ENCODE results near the gene ADA. TPM values are rescaled to one million over a fixed set of nuclear protein-coding genes. Genes with fewer than 3 reads are reported as not detected.
"Not testable (repeated sequence)": the region's sequence is repeated elsewhere in the genome, so short reads cannot be mapped to it uniquely, and the experiment has no call there.

ADA gene
- total RNA-seq, 1 experiment from 2014 or later: 4.7 TPM

DNA sequence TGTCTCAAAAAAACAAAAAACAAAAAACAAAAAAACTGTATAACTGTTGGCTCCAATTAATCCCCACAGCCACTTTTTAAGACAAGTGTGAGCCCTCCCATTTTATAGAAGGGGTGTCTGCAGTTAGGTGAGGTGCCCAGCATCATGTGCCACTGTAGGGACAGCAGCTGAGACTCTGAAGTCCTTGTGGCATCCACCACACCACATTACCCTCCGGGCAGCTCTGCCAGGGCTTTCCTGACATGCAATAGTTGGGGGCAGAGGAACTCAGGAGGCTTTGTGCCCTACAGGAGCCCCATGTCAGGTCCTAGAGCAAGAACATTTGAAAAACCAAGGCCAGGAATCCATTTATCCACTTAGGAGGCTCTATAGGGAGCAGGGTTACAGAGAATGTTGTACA lies 51.8 kb downstream of the ADA start:
- DNase-seq (ENCODE audit: low read depth): no peak

DNA sequence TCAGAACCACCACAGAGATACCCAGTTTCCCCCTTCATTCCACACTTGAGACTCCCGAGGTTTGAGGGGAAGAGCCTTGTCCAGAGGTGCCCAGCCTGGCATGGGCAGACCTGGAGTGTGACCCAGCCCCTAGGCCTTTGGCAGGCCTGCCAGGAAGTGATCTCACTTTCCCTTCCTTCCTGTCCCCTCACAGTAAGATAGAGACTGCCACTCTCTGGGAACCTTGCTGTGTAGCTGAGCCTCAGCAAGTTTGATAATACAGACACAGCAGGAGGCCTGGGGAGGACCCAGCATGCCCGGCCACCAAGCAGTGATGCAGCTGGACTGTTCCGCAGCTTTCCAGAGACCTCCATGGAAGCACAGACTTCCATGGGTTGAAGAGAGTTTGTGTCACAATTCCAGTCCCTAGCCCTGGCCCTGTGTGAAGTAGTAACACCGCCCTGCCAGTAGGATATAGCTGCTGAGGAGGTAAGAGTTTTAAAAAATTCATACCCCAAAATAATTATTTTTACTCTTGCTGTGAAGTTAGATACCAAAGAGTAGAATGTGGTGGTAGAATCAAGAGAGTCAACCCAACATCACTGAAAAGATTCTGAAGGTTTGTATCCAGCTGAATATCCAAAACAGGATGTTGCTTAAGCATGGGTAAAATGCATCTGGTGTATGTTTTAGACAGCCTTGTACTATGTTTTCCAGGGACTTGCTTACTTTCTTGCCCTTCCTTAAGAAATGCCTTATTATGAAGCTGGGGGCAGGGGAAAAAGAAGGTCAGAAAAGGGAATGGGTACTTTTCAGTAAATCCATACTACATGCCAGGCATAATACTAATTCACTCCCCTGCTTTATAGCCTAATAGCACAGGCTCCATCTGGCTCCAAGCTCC lies 52.8 kb downstream of the ADA start:
- peak; percentile 51 for DNase-seq (ENCODE audit: low read depth)

DNA sequence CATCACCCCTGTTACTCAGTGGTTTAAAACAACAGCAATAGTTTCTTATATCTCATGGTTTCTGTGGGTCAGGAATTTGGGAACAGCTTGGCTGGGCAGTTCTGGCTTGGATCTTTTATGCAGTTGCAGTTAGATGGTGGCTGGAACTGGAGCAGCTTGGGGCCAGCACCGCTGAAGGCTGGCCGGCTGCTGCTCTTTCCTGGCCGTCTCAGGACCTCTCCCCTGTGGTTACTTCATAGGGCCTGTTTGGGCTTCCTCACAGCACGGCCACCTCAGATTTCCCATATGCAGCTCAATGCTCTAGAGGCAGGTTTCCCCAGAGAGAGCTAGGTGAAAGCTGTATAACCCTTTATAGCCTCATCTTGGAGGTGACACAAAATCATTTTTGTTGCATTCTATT lies 53.6 kb downstream of the ADA start:
- no peak for DNase-seq (ENCODE audit: low read depth)

DNA sequence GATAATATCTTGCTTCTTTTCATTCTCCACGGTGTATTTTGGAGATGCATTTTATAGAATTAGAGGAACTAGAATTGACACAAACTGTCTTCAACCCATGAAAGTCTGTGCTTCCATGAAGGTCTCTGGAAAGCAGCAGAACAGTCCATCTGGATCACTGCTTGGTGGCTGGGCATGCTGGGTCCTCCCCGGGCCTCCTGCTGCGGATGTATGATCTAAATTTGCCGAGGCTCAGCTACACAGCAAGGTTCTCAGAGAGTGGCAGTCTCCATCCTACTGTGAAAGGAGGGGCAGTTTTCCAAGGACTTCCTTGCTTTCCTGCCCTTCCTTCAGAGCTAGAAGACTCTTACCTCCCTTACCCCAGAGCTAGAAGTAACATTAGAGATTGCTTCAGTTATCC lies 54.0 kb downstream of the ADA start:
- no peak for DNase-seq (ENCODE audit: low read depth)

DNA sequence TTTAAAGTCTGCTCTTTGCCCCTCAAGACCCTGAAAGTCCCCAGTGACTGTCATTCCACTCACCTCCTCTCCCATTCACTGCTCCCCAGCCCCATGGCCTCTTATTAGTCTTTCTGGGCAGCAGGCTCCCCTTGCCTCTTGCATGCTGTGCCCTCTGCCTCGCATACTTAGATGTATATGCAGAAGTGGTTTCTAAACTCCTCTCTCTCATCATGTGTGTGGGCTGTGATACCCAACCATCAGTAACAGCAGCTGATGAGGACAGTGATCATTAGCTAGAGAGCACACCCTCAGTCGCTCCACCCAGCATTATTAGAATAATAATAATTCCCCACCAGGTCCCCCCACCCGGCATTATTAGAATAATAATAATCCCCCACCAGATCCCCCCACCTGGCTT lies 54.6 kb downstream of the ADA start:
- no peak for DNase-seq (ENCODE audit: low read depth)

DNA sequence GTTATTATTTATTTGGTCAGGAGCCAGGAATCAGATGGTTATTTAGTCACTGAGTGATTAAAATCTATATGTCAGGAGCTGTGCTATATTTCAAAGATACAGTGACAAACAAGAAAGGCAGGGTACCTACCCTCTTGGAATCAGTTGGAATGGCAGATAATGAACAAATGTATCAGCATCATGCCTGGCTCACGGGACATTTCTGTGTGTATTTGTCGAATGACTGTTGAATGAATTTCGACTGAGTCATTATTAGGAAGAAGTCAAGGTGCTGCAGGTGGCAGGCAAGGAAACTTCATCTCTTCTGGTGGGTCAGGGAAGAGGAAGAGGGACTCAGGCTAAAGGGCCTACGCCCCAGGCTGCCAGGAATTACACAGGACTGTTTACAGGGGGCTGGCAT lies 55.5 kb downstream of the ADA start:
- DNase-seq (ENCODE audit: low read depth): no peak

DNA sequence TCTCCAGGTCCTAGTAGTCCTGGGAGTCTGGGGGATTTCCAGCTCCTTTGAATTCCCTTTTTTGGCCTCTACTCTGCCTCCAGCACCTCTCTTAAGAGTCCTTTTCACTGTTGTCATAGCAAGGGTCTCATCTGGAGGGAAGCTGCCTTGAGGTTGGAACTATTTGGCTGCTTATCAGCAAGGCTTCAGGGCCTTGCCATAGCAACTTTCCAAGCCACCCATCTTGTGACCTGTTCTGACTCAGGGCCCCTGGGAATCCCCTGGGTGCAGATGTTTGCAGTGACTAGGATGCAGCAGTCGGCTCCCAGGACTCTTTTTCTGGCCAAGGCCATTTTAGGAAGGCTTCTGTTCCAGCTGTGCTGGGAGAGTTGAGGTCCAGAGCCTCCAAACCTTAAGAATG lies 56.8 kb downstream of the ADA start:
- DNase-seq (ENCODE audit: low read depth): peak; percentile 77

DNA sequence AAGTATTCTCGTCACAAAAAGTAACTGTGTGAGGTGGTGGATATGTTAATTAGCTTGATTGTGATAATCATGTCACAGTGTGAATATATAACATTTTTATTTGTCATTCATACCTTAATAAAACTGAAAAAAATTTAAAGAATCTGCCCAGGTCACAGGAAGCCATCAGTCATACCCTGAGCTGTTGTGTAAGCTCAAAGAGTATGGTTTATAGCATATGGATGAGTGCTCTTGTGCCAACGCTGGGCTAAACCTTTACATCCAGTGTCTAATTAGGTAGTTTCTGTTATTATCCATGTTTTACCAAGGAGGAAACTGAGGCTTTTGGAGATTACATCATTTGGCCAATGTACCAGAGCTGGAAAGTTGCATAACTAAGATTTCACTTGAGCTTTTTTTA lies 57.7 kb downstream of the ADA start:
- no peak for DNase-seq (ENCODE audit: low read depth)

DNA sequence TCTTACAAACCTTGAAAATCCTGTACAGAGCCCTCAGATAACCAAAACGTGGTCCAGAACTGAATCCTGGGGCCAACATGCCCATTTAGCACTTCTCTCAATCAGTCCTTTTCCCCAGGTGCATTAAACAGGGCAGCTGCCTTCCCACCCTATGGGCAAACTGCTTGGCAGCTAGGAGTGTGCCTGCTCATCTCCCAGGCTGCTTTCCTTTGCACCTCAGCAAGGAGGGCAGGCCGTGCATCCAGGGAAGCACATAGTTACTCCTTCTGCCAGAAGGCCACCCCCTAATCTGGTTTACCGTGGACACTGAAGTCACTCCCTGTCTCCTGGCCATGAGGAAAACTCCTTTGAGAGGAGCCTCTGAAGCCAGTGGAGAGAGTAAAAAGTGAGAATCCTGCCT lies 59.1 kb downstream of the ADA start:
- DNase-seq (ENCODE audit: low read depth): no peak

DNA sequence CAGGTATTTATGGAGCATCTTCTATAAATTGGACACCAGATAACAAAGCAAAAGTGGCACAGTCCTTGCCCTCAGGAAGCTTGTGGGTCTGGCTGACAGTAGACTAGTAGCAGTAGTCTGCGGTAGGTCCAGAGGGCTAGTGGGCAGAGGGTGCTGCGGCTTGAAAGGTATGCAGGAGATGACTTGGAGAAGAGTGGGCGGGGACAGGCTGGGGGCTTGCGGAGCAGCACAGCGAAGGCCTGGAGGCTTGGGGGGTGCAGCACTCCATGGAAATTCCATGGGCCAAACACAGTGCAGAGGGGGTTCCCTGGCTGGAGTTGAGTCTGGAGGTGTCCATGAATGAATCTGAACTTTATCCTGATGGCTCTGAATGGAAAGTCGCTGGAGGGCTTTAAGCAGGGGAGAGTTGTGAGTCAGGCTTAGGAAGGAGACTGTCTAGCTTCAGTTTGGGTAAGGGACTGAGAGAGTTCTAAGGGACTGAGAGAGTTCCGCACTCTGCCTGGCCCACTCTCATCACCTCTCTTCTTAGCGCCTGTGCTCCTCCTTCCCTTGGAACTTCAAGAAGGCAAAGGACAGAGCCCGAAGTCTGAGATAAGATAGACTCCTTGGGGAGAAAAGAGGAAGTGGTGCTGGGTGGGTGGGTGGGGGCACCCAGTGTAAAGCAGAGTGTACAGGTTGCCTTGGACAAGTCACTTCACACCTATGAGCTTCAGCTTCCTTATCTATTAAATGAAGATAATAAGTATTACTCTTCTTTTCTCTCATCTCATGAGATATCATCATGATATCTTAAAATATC lies 60.3 kb downstream of the ADA start:
- no peak for DNase-seq (ENCODE audit: low read depth)

DNA sequence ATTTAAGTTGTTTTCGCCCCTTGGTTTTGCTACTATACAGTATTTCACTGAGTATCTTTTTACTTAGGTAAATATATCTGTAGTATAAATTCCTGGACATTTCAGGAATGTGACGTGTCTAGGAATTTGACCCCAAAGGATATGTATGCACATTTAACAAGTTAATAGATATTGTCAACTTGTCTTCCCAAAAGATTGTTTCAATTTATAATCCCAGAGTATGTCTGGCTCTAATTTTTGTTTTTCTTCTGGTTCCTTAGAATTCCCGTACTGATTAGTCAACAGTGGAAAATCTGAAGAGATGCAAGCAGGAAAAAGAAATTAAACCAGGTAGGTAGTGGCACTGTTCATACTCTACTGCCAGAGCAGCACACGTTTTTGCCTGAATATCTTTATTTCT lies 62.0 kb downstream of the ADA start:
- no peak for DNase-seq (ENCODE audit: low read depth)

DNA sequence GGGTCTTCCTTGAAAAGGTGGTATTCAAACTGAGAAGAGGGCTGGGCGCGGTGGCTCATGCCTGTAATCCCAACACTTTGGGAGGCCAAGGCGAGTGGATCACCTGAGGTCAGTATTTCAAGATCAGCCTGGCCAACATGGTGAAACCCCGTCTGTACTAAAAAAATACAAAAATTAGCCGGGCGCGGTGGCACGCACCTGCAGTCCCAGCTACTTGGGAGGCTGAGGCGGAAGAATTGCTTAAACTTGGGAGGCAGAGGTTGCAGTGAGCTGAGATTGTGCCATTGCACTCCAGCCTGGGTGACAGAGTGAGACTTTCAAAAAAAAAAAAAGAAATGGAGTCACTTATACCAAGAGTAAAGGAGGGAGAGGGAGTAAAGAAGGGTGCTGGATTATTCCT lies 63.2 kb downstream of the ADA start:
- DNase-seq (ENCODE audit: low read depth): not testable (repeated sequence)

DNA sequence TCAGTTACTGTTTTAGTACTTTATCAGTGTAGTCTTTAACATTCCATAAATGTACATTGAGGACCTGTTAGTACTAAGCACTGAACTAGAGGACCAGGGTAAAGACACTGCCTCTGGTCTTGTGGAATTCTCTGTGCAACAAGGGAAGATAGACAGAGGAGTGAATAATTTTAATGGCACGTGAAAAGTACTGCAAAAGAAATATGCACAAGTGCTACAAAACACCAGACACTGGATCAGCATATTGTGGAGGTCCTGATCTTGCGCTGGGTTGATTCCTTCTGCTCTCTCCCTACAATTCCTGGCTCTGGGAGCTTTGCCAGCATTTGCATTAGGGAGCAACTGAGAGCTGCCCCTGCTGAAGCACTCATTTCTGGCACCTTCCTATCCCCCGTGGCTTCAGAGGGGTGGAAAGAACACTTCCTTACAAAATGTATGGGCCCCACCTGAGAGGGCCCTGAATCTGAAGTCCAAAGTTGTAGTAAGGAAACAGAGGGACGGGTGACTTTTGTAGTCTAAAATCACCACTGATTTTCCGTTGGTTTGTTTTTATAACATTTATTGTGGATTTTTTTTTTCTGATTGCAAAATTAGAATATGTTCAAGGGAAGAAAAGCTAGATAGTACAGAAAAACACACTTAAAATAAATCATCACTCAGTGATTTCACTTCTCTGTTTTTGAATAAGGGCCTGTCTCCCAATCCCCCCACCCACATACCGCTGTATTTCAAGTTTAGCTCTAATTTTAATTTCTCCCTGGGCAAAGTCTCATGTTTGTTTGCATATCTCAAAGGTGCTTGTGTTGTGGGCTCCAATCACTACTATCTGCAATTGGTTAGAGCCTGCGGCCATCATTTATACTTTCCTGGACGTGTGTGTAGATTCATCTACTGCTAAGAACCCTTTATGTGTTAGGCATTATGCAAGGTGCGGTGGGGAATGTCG lies 64.2 kb downstream of the ADA start:
- no peak for DNase-seq (ENCODE audit: low read depth)

DNA sequence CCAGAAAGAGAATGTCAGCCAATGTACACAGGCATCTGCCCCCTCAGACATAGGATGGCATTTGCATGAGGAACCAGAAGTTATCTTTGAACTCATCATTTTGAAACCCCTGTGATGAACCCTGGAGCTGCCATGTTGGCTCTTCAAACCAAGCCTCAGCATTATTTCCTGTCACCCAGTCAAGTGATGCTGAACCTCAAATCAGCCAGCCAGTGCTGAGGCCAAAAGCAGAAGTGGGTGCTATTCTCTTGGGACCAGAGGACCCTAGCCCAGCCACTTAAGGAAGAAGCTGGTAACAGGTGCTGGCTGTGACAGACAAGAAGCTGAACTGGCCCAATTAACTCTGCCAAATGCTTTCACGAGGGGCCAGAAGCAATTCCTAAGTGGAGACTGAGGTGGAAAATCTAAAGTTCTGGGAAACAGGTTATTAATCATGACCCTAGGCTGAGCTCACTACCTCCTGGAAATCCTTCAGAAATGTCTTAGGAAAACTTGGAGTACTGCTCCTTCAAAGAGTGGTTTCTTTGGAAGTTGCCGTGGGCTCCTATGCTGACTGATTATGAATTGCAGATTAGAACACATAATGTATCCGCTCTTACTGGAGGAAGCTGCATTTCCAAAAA lies 65.1 kb downstream of the ADA start:
- DNase-seq (ENCODE audit: low read depth): no peak

DNA sequence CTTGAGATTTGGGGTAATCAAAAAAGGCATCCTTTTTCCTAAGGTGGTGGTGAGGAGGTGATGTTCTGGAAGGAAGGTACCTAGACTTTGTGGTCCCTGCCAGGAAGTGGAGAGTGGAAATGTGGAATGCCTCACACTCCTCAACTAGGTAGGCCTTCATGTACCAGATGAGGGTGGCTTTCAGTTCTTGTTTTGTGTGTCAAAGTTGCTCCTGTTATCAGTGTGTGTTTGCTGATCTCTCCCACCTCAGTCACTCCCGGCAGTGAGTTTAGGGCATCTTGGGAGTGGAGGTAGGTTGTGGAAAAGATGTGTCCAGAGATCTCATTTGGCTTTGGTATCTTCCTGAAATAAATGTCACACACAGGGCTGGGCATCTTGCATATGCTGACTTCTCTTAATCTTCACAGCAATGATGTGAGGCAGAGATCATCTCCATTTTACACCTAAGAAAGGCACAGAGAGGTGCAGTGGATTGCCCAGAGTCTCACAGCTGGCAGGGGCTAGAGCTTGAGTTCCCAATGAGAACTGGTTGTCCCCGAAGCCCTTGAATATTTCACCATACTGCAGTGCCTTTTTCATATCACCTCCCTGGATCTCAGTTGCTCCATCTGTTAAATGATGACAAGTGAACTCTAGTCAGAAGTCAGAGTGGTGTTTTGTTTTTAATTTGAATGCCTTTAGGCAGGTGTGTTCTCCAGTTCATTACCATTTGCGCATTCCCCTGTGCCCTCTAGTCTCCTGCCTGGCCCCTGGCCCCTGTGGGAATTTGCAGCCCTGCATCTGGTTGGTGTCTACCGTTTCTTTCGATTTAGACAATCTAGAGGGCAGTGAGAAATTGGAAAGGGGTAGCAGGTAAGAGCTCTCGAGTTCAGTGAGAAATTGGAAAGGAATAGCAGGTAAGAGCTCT lies 66.2 kb downstream of the ADA start:
- DNase-seq (ENCODE audit: low read depth): no peak

DNA sequence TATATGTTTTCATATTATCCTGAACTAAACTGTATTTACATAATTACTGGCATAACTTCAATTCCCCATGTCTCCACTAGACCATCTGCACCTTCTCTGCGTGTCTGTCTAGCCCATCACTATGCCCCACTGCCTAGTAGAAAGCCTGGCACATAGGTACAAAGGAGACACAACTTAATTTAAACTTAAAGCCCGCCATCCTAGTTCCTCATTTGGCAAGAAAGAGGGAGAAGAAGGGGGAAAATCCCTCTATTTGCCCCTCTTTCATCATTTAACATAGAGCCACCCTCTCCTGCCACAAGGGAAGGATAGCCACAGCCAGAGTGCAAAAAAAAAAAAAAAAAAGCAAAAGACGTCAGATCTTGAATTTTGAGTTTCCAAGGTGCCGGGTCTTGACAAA lies 67.3 kb downstream of the ADA start:
- no peak for DNase-seq (ENCODE audit: low read depth)

DNA sequence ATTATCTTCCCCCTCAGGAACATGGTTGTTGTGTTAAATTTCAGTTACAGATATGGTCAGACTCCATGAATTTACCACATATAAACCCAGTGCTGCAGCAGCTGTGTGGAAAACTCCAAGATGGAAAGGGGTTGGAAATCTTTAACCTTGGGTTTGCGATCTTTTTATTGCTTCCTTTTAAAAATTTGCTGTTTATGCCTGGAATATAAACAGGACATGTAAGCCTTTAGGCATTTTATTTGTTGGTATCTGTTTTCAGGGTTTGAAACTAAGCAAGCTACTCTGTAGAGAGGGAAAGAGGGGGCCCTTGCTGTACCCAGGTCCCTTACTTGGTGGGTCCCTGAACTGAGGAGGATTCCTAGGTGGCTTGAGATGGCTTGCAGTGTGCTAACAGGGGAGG lies 68.3 kb downstream of the ADA start:
- DNase-seq (ENCODE audit: low read depth): no peak

DNA sequence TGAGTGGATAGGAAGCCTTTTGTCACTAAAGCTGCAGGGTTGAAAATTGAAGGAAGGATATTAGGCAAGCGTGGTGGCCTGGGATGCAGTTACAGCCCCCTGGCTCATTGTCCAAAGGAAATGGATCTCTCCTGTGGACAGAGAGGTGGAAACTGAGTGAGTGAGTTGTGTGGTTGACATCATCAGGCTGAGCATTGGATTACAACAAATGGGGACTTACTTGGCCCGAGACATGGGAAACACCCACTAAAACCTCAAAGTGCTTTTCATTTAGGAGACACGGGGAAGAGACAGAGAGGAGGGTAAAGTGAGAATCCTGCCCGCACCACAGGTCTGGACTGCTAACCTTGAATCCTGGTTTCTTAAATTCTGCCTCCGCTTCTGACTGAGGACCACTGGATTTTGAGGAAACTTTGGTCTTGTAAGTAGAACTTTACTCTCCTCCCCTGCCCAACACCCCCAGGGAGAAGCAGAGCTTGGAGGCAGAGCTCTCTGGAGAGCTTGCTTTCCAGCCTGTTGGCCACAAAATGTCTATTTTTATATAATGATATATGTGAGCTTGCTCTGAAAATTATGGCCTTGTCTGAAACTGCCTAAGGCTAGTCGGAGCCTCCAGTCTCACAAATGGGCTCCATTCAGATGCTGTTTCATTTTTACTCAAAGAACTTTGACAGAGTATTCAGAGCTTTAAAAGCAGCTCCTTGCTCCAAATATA lies 69.0 kb downstream of the ADA start, which contains the start of gene PKIG:
Gene PKIG, plus strand, starts transcription at position 269 of the 715 bp plus-strand sequence. CDS start 31,978 bp downstream, outside the sequence.
- DNase-seq (ENCODE audit: low read depth): peak; percentile 87

DNA sequence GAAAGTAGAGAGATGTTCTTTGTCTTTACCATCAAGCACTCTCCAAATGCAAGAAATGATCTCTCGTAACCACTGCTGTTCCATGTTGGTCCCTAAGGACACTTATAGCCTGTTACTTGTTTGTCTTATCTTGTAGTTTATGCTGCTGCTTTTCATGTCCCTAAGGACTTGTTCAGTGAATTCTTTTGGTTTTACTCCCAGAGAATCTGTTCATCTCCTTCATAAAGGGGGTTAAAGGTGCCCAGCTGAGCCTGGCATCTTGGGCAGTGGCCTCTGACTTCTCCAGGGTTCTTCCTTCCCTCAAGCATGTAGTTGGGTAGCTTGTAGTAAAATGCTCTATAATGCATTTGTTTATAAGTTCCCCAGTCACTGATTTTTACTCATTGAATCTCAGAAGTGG lies 70.0 kb downstream of the ADA start:
- DNase-seq (ENCODE audit: low read depth): no peak
